ENCODE data around the gene PFKFB3.
A peak's percentile ranks its signal among the peaks of the same experiment; 100 is the strongest.
"Not testable (repeated sequence)": the region's sequence is repeated elsewhere in the genome, so short reads cannot be mapped to it uniquely, and the experiment has no call there.

PFKFB3 gene

DNA sequence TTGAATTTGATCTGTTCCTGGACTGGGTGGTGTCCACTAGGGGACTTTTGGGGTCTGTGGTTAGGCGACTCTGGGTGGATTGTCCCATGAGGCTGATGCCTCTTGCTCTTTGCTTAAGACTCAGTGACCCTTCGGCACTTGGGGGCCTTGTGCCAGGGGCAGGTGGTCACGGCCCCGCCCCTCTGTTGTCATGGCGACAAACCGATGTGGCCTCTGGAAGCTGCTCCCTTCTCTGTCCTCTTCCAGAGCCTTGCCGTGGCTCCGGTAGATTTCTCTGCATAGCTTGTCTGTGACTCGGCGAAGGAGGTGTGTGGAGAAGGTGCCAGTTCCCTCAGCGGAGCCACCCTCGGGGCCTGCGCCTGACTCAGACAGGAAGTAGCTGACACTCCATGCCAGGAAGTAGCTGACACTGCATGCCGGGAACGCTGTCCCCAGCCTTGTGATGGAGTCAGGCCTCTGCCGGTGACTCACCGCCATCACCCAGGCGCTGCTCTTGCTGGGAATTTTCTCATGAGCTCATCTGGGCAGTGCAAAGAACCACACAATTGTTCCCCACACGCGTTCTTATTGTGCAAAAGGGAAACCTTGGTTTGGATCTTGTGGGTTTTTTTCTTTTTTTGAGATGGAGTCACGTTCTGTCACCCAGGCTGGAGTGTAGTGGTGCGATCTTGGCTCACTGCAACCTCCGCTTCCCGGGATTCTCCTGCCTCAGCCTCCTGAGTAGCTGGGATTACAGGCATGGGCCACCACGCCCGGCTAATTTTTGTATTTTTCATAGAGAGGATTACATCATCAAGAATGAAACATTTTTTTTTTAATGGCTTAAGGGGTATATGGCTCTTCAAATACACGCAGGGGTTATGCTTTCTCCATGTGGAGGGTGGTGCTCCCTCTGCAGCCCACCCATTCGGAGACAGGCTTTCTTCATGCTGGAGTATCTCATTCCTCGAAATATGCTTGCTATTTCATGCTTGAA is 72.6 kb downstream of the PFKFB3 start:
- DNase-seq, result peak; percentile 98

GRCh38 chr10:6276356-6276755 is 73.6 kb downstream of the PFKFB3 start:
- DNase-seq, result no peak

DNA sequence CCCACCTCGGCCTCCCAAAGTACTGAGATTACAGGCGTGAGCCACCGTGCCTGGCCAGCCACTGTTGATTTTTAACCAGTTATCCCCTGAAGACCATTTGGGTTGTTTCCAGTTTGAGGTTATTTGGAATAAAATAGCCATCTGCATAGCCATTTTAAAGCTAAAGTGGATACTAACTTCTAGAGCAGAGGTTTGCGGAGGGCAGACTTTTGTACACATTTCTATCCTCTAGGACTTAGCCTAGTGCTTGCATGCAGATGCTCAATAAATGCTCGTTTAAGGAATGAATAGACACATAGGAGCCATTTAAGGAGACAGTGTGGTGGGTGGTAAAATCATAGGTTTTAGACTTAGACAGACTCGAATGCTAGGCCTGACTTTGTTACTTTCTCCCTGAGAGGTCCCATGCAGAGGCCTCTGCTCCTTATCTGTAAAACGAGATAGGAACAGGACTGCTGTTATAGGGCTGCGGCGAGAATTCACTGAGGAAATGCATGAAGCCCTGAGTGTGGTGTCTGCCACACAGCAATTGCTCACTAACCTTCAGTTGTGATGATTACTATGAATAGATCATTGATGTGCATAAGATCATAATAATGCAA is 75.9 kb downstream of the PFKFB3 start:
- DNase-seq, result no peak

- peak; percentile 84 for DNase-seq
Measured at GRCh38 chr10:6279540-6280267, 77.0 kb downstream of the PFKFB3 start.

GRCh38 chr10:6280291-6280690 is 77.6 kb downstream of the PFKFB3 start:
- DNase-seq, result no peak

GRCh38 chr10:6282454-6282958 is 79.8 kb downstream of the PFKFB3 start:
- DNase-seq, result no peak

- DNase-seq, result no peak
Measured at GRCh38 chr10:6283655-6284054, 80.9 kb downstream of the PFKFB3 start.

DNA sequence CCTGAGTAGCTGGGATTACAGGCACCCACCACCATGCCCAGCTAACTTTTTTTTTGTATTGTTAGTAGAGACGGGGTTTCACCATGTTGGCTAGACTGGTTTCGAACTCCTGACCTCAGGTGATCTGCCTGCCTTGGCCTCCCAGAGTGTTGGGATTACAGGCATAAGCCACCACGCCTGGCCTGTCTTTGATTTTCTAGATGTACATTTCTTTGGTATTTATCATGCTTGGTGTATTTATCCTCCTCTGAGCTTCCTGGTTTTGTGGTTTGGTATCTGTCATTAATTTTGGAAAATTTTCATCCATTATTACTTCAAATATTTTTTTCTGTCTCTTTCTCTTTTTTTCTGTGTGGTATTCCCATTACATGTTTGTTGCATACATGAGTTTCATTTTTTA is 87.9 kb downstream of the PFKFB3 start:
- peak; percentile 56 for DNase-seq

GRCh38 chr10:6292741-6293151 is 90.0 kb downstream of the PFKFB3 start:
- DNase-seq, result peak; percentile 27

DNA sequence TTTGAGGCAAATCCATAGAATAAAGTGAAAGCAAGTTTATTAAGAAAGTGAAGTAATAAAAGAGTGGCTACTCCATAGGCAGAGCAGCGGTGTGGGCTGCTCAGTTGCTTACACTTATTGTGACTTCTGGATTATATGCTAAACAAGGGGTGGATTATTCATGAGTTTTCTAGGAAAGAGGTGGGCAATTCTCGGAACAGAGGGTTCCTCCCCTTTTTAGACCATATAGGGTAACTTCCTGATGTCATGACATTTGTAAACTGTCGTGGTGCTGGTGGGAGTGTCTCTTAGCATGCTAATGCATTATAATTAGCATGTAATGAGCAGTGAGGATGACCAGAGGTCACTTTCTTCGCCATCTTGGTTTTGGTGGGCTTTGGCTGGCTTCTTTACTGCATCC is 93.7 kb downstream of the PFKFB3 start:
- DNase-seq, result not testable (repeated sequence)

DNA sequence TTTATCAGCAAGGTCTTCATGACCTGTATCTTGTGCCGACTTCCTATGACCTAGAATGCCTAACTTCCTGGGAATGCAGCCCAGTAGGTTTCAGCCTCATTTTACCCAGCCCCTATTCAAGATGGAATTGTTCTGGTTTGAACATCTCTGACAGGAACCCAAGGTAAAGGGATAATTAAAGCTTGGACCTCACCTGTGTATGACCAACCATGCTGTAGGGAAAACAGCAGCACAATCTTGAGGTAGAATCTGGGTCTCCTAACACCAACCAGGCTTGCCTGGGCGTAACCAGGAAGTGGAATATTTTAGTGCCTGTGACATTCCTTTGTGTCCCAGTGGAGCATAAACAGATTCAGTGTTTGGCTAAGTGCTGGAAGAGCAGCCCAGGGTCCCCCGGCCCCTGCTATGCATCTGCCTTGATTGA is 94.1 kb downstream of the PFKFB3 start:
- DNase-seq, result peak; percentile 26

- no peak for DNase-seq
Measured at GRCh38 chr10:6297522-6297921, 94.8 kb downstream of the PFKFB3 start.

- DNase-seq, result peak; percentile 23
Measured at GRCh38 chr10:6297951-6298381, 95.2 kb downstream of the PFKFB3 start.

GRCh38 chr10:6298428-6298827 is 95.7 kb downstream of the PFKFB3 start:
- no peak for DNase-seq

DNA sequence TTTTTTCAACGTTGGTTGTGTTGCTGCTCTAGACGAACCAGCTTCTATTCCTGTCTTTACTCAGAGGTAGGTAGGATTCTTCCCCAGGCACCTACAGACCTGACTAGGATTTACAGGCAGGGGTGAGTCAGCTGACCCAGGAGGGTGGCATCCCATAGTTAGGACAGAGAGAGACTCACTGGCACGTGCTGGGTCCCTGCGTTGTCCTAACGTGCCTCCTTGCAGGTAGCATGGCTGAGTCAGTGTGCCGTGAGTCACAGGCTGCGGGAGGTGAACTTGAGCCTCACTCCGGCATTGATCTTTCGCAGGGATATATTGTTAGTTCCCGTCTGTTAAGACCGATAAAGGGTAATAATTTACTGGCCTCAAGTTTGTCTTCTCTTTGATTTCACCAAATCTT is 96.5 kb downstream of the PFKFB3 start:
- no peak for DNase-seq

GRCh38 chr10:6299743-6300105 is 97.0 kb downstream of the PFKFB3 start:
- no peak for DNase-seq

DNA sequence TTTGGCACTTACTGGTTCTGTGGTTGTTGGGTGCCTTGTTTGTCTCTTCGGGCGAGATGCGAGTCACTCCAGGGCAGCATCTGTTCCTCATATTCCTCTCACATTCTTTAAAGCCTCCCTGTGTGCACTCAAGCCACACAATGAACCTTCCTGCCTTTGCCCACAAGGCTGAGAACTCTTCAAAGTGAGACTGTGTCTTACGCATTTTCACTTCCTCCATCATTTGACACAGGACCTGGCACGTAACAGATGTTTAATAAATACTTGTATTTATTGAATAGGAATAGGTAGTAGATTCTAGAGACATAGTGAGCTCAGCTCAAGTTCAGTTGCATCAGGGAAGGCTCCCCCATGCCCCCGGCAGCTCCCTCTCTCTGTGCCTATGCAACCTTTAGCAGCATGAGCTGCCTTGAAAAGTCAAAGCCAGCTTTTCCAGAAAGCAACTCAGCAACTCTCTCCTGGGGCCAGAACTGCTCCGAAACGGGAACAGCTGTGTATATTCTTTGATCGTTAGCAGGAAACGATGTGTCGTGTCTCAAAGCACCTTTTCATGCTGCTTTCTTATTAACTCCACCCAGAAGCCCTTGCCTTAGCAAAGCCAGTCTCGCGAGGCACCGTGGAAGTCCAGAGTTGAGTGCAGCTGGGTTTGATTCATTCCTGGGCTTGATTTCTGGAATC is 97.5 kb downstream of the PFKFB3 start:
- peak; percentile 77 for DNase-seq

GRCh38 chr10:6300784-6301460 is 98.2 kb downstream of the PFKFB3 start:
- DNase-seq, result no peak

- DNase-seq, result no peak
Measured at GRCh38 chr10:6301488-6302075, 98.8 kb downstream of the PFKFB3 start.

All from fibroblast of skin of scalp (primary cell).